Mesenchymal stem cell (in vitro differentiated cells and primary cell): Measurements from ENCODE around the gene RBSN.

Experiments used
- DNase-seq: peaks from one replicate; pipeline ENCODE4 v3.0.0-alpha.2; 2013
- H2AFZ ChIP-seq: one replicate; pipeline ENCODE4 v1.6.1; 2013; ENCODE audit warnings: low read depth, mild to moderate bottlenecking, control low read depth, inconsistent platforms, low read length, moderate library complexity
- H2AK5ac ChIP-seq: 2 replicates; pipeline ENCODE4 v1.6.1; 2013; ENCODE audit warnings: low read length, moderate library complexity, mild to moderate bottlenecking, inconsistent platforms; ENCODE audit not compliant: severe bottlenecking
- H2BK120ac ChIP-seq: one replicate; pipeline ENCODE4 v1.6.1; 2013; ENCODE audit warnings: low read depth, mild to moderate bottlenecking, inconsistent platforms, low read length, moderate library complexity
- H2BK12ac ChIP-seq, 2 experiments: one replicate each; pipeline ENCODE4 v1.6.1; 2013; ENCODE audit warnings: inconsistent platforms in 2 of 2, low read length in 2 of 2, mild to moderate bottlenecking in 2 of 2, moderate library complexity in 2 of 2, control low read depth in 1 of 2
- H2BK15ac ChIP-seq: one replicate; pipeline ENCODE4 v1.6.1; 2013; ENCODE audit warnings: mild to moderate bottlenecking, low read depth, inconsistent platforms; ENCODE audit not compliant: poor library complexity, severe bottlenecking
- H2BK5ac ChIP-seq: 2 replicates; pipeline ENCODE4 v1.6.1; 2013; ENCODE audit warnings: low read depth, mild to moderate bottlenecking, low read length, control low read depth, inconsistent platforms; ENCODE audit not compliant: poor library complexity, severe bottlenecking
- H3K14ac ChIP-seq, 2 experiments: one replicate each; pipeline ENCODE4 v1.6.1; 2013; ENCODE audit warnings: inconsistent platforms in 2 of 2, low read length in 2 of 2, control low read depth in 1 of 2, mild to moderate bottlenecking in 1 of 2, moderate library complexity in 1 of 2
- H3K18ac ChIP-seq, 2 experiments: one replicate each; pipeline ENCODE4 v1.6.1; 2013; ENCODE audit warnings: inconsistent platforms in 2 of 2, low read length in 2 of 2, control low read depth in 1 of 2, low read depth in 1 of 2, mild to moderate bottlenecking in 1 of 2
- H3K23ac ChIP-seq, 2 experiments: one replicate each; pipeline ENCODE4 v1.6.1; 2013; ENCODE audit warnings: inconsistent platforms in 2 of 2, low read length in 2 of 2, mild to moderate bottlenecking in 2 of 2, moderate library complexity in 2 of 2, control low read depth in 1 of 2
- H3K27ac ChIP-seq: 2 replicates; pipeline ENCODE4 v1.5.1; 2013; ENCODE audit warnings: mild to moderate bottlenecking, moderate library complexity, low read length, control low read depth, inconsistent platforms; ENCODE audit not compliant: poor library complexity, severe bottlenecking
- H3K27me3 ChIP-seq, 2 experiments: 2 replicates each; pipeline versions ENCODE4 v1.6.1 to v1.7.0; 2013; ENCODE audit warnings: low read length in 2 of 2, mild to moderate bottlenecking in 2 of 2, moderate library complexity in 2 of 2, control low read depth in 1 of 2, inconsistent platforms in 1 of 2; ENCODE audit not compliant: control insufficient read depth in 1 of 2, insufficient read depth in 1 of 2
- H3K36me3 ChIP-seq, 2 experiments: 2 replicates each; pipeline versions ENCODE4 v1.6.1 to v1.7.0; 2013; ENCODE audit warnings: low read length in 2 of 2, control low read depth in 1 of 2, inconsistent platforms in 1 of 2, low read depth in 1 of 2, mild to moderate bottlenecking in 1 of 2; ENCODE audit not compliant: insufficient read depth in 2 of 2, control insufficient read depth in 1 of 2
- H3K4ac ChIP-seq, 2 experiments: one replicate each; pipeline ENCODE4 v1.6.1; 2013; ENCODE audit warnings: inconsistent platforms in 2 of 2, low read length in 2 of 2, mild to moderate bottlenecking in 2 of 2, moderate library complexity in 2 of 2, control low read depth in 1 of 2, low read depth in 1 of 2
- H3K4me1 ChIP-seq: 2 replicates; pipeline ENCODE4 v1.6.1; 2013; ENCODE audit warnings: low read depth, low read length, control low read depth; ENCODE audit not compliant: control insufficient read depth, insufficient read depth
- H3K4me2 ChIP-seq: 2 replicates; pipeline ENCODE4 v1.6.1; 2013; ENCODE audit warnings: low read length, mild to moderate bottlenecking, inconsistent platforms; ENCODE audit not compliant: poor library complexity, severe bottlenecking
- H3K4me3 ChIP-seq, 2 experiments: 2 replicates each; pipeline versions ENCODE4 v1.5.1 to v1.7.0; 2013; ENCODE audit warnings: low read length in 2 of 2, mild to moderate bottlenecking in 2 of 2, control low read depth in 1 of 2, low read depth in 1 of 2; ENCODE audit not compliant: insufficient read depth in 1 of 2
- H3K79me1 ChIP-seq: replicated peaks from 2 replicates; pipeline ENCODE4 v1.6.1; 2013; ENCODE audit warnings: mild to moderate bottlenecking, control low read depth, low read length, inconsistent platforms; ENCODE audit not compliant: poor library complexity, severe bottlenecking
- H3K9ac ChIP-seq: 2 replicates; pipeline ENCODE4 v1.7.0; 2013; ENCODE audit warnings: mild to moderate bottlenecking, low read length, moderate library complexity
- H3K9me3 ChIP-seq: 2 replicates; pipeline ENCODE4 v1.7.0; 2013; ENCODE audit warnings: mild to moderate bottlenecking, low read length; ENCODE audit not compliant: control insufficient read depth
- H4K8ac ChIP-seq: one replicate; pipeline ENCODE4 v1.6.1; 2013; ENCODE audit warnings: inconsistent platforms, mild to moderate bottlenecking, low read length, moderate library complexity
- H4K91ac ChIP-seq: one replicate; pipeline ENCODE4 v1.6.1; 2013; ENCODE audit warnings: mild to moderate bottlenecking, low read length, inconsistent platforms
- WGBS: methylation state at CpG from one replicate; pipeline ENCODE4 v1.1.7; 2013; ENCODE audit warnings: mixed read lengths; 5-methylcytosine and 5-hydroxymethylcytosine counted together

The RBSN gene

DNA sequence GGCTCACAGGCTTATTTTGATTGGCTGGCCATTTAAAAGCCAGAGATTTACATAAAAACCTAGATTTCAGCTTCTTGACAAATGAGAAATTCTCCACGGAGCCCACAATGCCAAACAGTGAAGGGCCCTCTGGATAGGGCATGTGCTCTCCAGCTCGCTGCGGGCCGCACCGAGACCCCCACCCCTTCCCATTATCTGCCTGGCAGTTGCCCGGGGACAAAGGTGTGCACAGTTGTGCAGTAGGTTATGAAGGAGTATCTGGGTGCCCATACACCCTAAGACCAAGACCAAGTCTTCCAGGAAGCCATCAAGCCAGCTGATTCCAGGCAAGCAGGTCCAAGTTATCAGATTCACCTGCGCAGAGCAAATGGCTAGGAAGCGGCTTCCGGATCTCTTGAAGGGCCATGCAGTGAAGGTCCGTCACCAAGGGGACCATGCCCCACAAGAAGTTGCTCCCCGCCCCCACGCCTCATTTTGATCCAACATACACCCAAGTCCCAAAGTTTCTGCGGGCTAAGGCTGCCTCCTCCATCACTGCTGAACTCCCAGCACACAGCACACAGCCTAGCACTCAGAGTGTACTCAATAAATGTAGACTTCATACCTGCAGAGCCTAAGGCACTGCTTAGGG lies 35.2 kb downstream of the RBSN start:
- Histone ChIP-seq H2AK5ac (no peak overlapping the region), H3K79me1 (peaks cover 15% of the 10 kb centered on the region), H2BK15ac (no peak overlapping the region), H3K4me2 (peak overlapping the region; percentile 99), H2AFZ (no peak overlapping the region), H4K8ac (no peak overlapping the region), H4K91ac (no peak overlapping the region), H3K4me3 (peak overlapping the region; percentile 89 to 97), H3K27me3 (no peaks in the 10 kb centered on the region), H2BK5ac (no peak overlapping the region), H3K36me3 (peaks cover 5 to 14% of the 10 kb centered on the region in 2 experiments), H3K9me3 (no peaks in the 10 kb centered on the region), H3K4ac (no peak overlapping the region), H3K14ac (no peak overlapping the region), H3K9ac (peak overlapping the region; percentile 96), H2BK120ac (no peak overlapping the region), H3K23ac (no peak overlapping the region), H3K27ac (no peak overlapping the region), H3K18ac (no peak overlapping the region), H2BK12ac (no peak overlapping the region), H3K4me1 (peaks cover 10% of the 10 kb centered on the region)
- DNase-seq = no peak
- 94% methylated on average over 12 of the region's 13 CpGs for WGBS

- Histone ChIP-seq H3K79me1 (peaks cover 17% of the 10 kb centered on the region), H4K91ac (peak overlapping the region; percentile 15), H2AK5ac (peak overlapping the region; percentile 45), H3K27me3 (no peaks in the 10 kb centered on the region), H3K18ac (no peak overlapping the region), H2BK120ac (peak overlapping the region; percentile 19), H2AFZ (no peak overlapping the region), H3K23ac (no peak overlapping the region), H3K4ac (no peak overlapping the region), H3K9ac (peak overlapping the region; percentile 96), H4K8ac (no peak overlapping the region), H3K4me1 (peaks cover 10% of the 10 kb centered on the region), H3K9me3 (no peaks in the 10 kb centered on the region), H3K27ac (no peak overlapping the region), H2BK5ac (no peak overlapping the region), H2BK15ac (no peak overlapping the region), H3K4me3 (peak overlapping the region in 1 of 2 experiments; percentile 97), H3K14ac (no peak overlapping the region), H3K4me2 (no peak overlapping the region), H3K36me3 (peaks cover 7 to 19% of the 10 kb centered on the region in 2 experiments), H2BK12ac (no peak overlapping the region)
- WGBS = 94% methylated on average over 4 of the region's 4 CpGs
- no peak for DNase-seq
Measured at GRCh38 chr3:15063238-15063637, 35.7 kb downstream of the RBSN start.

- Histone ChIP-seq H4K8ac (no peak overlapping the region), H4K91ac (no peak overlapping the region), H3K27me3 (no peaks in the 10 kb centered on the region), H3K14ac (no peak overlapping the region), H3K36me3 (peaks cover 24 to 34% of the 10 kb centered on the region in 2 experiments), H2BK15ac (no peak overlapping the region), H3K4ac (no peak overlapping the region), H3K9me3 (no peaks in the 10 kb centered on the region), H2BK120ac (no peak overlapping the region), H2BK5ac (no peak overlapping the region), H3K23ac (no peak overlapping the region), H2AK5ac (no peak overlapping the region), H3K4me2 (no peak overlapping the region), H3K4me1 (peaks cover 11% of the 10 kb centered on the region), H3K18ac (no peak overlapping the region), H2AFZ (no peak overlapping the region), H2BK12ac (no peak overlapping the region), H3K27ac (no peak overlapping the region), H3K9ac (no peak overlapping the region), H3K79me1 (peaks cover 31% of the 10 kb centered on the region), H3K4me3 (no peak overlapping the region)
- no peak for DNase-seq
- WGBS = 98% methylated on average over 3 of the region's 3 CpGs
Measured at GRCh38 chr3:15060029-15060428, 38.9 kb downstream of the RBSN start.

DNA sequence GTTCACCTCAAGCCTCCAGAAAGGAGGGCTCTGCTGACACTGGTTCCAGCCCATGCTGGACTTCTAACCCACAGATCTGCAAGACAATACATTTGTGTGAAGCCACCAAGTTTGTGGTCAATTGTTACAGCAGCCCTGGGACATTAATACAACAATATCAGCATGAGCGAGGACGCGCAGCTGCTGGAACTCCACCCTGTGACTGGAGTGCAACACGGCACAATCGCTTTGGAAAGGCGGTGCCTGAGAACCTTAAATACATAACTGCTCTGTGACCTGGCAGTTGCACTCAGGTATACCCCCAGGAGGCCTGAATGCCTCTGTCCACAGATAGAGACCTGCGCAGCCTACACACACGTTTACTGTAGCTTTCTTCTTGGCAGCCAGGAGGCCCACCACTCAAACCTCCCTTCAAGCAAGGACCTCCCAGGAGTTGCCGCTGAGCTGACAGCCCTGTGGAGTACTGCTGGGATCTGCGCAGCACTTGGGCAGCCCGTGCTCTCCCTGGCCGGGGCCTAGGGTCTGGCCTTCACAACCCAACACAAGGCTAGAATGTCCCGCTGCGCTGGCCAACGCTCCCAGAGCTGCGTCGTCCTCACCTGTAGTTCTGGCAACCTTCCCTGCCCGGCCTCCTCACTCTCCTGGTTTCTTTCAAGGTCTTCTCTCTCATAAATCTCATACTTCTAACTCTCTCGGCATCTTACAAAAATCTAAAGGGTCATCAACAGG lies 42.1 kb downstream of the RBSN start:
- Histone ChIP-seq H2BK5ac (no peak overlapping the region), H3K27me3 (no peaks in the 10 kb centered on the region), H4K91ac (no peak overlapping the region), H3K9ac (no peak overlapping the region), H2BK120ac (no peak overlapping the region), H3K27ac (no peak overlapping the region), H3K36me3 (peaks cover 35 to 51% of the 10 kb centered on the region in 2 experiments), H3K4me2 (no peak overlapping the region), H2BK12ac (no peak overlapping the region), H3K23ac (no peak overlapping the region), H3K9me3 (no peaks in the 10 kb centered on the region), H2AK5ac (no peak overlapping the region), H3K14ac (no peak overlapping the region), H3K4me3 (no peak overlapping the region), H3K4me1 (peaks cover 1% of the 10 kb centered on the region), H2AFZ (no peak overlapping the region), H4K8ac (no peak overlapping the region), H3K79me1 (peaks cover 30% of the 10 kb centered on the region), H3K4ac (no peak overlapping the region), H2BK15ac (no peak overlapping the region), H3K18ac (no peak overlapping the region)
- DNase-seq = no peak
- 94% methylated on average over 19 of the region's 19 CpGs for WGBS
